Measurements from ENCODE around the gene NCOA1.

Gene NCOA1

GRCh38 chr2:24495451-24495850 is 4.4 kb downstream of the NCOA1 start:
- TF ChIP-seq, protein P1, sequence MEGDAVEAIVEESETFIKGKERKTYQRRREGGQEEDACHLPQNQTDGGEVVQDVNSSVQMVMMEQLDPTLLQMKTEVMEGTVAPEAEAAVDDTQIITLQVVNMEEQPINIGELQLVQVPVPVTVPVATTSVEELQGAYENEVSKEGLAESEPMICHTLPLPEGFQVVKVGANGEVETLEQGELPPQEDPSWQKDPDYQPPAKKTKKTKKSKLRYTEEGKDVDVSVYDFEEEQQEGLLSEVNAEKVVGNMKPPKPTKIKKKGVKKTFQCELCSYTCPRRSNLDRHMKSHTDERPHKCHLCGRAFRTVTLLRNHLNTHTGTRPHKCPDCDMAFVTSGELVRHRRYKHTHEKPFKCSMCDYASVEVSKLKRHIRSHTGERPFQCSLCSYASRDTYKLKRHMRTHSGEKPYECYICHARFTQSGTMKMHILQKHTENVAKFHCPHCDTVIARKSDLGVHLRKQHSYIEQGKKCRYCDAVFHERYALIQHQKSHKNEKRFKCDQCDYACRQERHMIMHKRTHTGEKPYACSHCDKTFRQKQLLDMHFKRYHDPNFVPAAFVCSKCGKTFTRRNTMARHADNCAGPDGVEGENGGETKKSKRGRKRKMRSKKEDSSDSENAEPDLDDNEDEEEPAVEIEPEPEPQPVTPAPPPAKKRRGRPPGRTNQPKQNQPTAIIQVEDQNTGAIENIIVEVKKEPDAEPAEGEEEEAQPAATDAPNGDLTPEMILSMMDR (IDR thresholded peaks at IDR 0.05; ENCODE audit: low read depth, low read length, missing control alignments), result no peak
- no peak overlapping the region for H3K27ac ChIP-seq
- in situ Hi-C loops (cut with HindIII; ENCODE audit: low pct_ligation_motif_present, low sequenced_read_pairs), result no loop called here
- DNase-seq, result no peak
- H3K36me3 ChIP-seq (replicated peaks), result no peaks in the 10 kb centered on the region
- no peaks in the 10 kb centered on the region for H3K27me3 ChIP-seq (replicated peaks)
- H3K4me3 ChIP-seq (ENCODE audit: low read depth, low read length), result no peak overlapping the region

DNA sequence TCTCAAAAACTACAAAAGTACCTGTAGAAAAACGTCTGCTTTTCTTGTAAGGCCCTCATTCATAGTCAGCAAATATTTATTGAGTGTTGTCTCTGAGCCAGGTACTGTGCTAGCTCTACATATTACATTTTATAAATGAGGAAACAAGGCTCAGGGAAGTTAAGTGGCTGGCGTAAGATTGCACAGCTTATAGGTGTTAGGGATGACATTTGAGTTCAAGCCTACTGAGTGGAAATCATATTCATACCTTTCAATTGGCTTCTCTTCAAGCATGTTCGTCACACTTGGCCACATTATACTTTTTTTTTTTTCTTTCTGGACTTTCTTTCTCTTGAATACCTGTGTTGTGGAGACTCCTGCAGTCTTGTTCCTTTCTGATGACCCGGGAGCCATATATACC is 5.9 kb downstream of the NCOA1 start:
- no peak overlapping the region for H3K4me3 ChIP-seq (ENCODE audit: low read depth, low read length)
- TF ChIP-seq, protein P1 (IDR thresholded peaks at IDR 0.05; ENCODE audit: low read depth, low read length, missing control alignments), result no peak
- no peak overlapping the region for H3K27ac ChIP-seq
- in situ Hi-C loops (cut with HindIII; ENCODE audit: low pct_ligation_motif_present, low sequenced_read_pairs), result no loop called here
- no peaks in the 10 kb centered on the region for H3K27me3 ChIP-seq (replicated peaks)
- H3K36me3 ChIP-seq (replicated peaks), result no peaks in the 10 kb centered on the region
- no peak for DNase-seq

DNA sequence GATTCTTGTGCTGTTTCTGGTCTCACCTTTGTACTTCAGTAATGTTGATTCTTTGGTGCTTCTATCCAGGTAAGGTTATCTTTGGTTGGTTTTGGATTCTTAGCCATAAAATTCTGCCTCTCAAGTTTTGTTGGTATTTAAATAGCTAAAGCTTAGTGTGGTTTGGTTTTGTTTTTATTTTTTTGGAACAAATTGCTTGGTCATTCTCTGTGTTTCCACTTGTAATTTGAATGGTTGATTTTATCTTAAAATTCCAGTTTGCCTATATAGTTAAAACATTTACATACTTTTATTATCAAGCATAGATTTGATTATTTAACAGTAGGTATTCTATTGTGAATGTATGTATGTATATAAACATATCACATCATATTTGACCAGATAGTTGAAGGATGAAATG is 6.6 kb downstream of the NCOA1 start:
- H3K36me3 ChIP-seq (replicated peaks), result no peaks in the 10 kb centered on the region
- H3K27ac ChIP-seq, result no peak overlapping the region
- no peaks in the 10 kb centered on the region for H3K27me3 ChIP-seq (replicated peaks)
- TF ChIP-seq, protein P1 (IDR thresholded peaks at IDR 0.05; ENCODE audit: low read depth, low read length, missing control alignments), result no peak
- in situ Hi-C loops (cut with HindIII; ENCODE audit: low pct_ligation_motif_present, low sequenced_read_pairs), result no loop called here
- DNase-seq, result no peak
- no peak overlapping the region for H3K4me3 ChIP-seq (ENCODE audit: low read depth, low read length)

DNA sequence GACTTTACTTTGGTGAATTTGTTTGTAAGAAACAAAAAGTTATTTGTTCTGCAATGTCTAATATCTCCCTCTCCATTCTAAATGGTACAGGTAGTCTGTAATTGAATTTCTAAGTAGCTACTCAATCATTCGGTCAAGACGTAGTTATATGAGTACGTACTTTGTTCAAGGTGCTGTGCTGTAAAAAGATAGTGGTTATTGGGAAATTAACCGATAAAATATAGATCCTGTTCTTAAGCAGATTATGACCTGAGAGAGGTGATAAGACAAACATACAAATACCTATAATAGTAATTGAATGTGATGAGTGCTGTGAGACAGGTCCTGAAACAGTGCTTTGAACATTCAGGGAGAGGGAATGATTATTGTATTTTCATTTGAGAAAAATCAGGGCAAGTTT is 7.1 kb downstream of the NCOA1 start:
- TF ChIP-seq, protein P1 (IDR thresholded peaks at IDR 0.05; ENCODE audit: low read depth, low read length, missing control alignments), result no peak
- no peak overlapping the region for H3K4me3 ChIP-seq (ENCODE audit: low read depth, low read length)
- no peaks in the 10 kb centered on the region for H3K27me3 ChIP-seq (replicated peaks)
- DNase-seq, result no peak
- in situ Hi-C loops (cut with HindIII; ENCODE audit: low pct_ligation_motif_present, low sequenced_read_pairs), result no loop called here
- no peak overlapping the region for H3K27ac ChIP-seq
- no peaks in the 10 kb centered on the region for H3K36me3 ChIP-seq (replicated peaks)

- in situ Hi-C loops (cut with HindIII; ENCODE audit: low pct_ligation_motif_present, low sequenced_read_pairs), result no loop called here
- TF ChIP-seq, protein P1 (IDR thresholded peaks at IDR 0.05; ENCODE audit: low read depth, low read length, missing control alignments), result no peak
- DNase-seq, result no peak
- Histone ChIP-seq H3K36me3 (replicated peaks) (no peaks in the 10 kb centered on the region), H3K27me3 (replicated peaks) (no peaks in the 10 kb centered on the region), H3K27ac (no peak overlapping the region), H3K4me3 (ENCODE audit: low read depth, low read length) (no peak overlapping the region)
Observed at GRCh38 chr2:24501813-24502212, 10.8 kb downstream of the NCOA1 start.

DNA sequence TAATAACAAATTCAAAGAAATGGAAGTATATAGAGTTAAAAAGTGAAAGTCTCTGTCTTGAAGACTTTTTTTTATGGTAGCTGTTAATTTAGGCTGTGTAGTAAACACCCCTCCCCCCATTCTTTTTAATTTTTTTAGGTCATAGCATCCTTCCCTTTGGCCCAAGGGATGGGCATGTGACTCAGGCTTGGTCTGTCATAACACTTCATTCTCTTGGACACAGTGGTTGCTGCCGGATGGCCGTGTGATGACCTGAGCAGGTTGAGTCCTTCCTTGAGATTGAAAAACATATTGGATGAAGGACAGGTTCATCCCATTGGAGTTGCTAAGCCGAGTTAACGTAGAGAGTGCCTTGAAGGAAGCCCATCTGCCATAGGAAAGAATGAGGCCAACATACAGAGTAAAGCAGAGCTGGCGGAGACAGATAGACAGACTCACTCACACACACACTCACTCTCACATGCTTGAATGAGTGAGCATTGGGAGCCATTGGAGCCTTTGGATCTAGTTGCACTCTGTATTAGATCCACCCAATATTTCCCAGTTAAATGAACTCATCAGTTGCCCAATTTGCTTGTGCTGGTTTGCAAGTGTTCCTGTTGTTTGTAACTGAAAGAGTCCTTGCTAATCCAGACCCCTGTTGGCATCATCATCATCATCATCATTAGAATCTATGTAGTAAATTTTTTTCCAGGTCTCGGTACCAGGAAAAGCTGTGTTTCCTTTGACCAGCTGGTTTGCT is 14.7 kb downstream of the NCOA1 start:
- Histone ChIP-seq H3K27ac (no peak overlapping the region), H3K4me3 (ENCODE audit: low read depth, low read length) (no peak overlapping the region), H3K36me3 (replicated peaks) (no peaks in the 10 kb centered on the region), H3K27me3 (replicated peaks) (no peaks in the 10 kb centered on the region)
- DNase-seq, result no peak
- in situ Hi-C loops (cut with HindIII; ENCODE audit: low pct_ligation_motif_present, low sequenced_read_pairs), result no loop called here
- TF ChIP-seq, protein P1 (IDR thresholded peaks at IDR 0.05; ENCODE audit: low read depth, low read length, missing control alignments), result no peak
